SKM-1 (cell line): ENCODE measurements around the gene CACNA1H.

Source experiments
- DNase-seq: peaks from one replicate; lab custom pipeline; 2025; ENCODE audit not compliant: unreplicated experiment; lab: John Stamatoyannopoulos, UW

Gene CACNA1H

GRCh38 chr16:1141716-1142115 is 11.2 kb upstream of the CACNA1H start:
- no peak for DNase-seq

- no peak for DNase-seq
These were observed 10.0 kb upstream of the CACNA1H start for GRCh38 chr16:1142911-1143310.

GRCh38 chr16:1143761-1144450 is 9.0 kb upstream of the CACNA1H start:
- DNase-seq = no peak

GRCh38 chr16:1144476-1145382 is 8.2 kb upstream of the CACNA1H start:
- DNase-seq = no peak

DNA sequence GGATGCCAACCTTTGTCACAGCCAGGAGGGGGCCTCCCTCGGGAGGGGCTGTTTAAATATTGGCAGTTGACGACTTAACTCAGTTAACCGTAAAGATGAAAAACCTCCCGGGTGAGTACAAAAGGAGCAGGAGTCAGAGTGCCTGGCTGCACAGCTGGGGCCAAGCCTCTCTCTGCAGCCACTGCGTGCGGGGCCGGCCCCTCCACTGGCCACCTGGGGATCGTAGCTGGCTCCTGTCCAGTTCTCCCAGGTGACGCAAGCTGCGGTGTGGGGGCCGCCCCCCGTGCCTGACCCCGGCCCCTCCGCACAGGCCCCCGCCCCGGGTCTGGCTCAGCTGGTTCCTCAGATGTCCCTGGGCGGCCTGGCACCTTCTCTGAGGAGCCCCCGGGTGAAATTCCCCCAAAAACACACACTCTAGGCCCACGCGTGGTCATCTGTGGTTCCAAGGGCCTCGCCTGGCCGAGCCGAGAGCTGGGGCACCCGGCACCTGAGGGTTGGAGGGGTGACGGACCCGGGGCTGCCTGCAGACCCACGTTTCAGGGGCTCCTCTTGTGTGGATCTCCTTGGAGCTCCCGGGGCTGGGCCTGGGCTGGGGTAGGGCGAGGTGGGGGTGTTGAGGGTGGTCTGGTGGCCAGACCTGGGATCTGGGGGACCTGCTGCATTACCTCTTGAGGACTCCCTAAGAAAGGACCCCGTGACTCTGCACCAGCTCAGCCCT is 7.4 kb upstream of the CACNA1H start:
- DNase-seq = no peak

- no peak for DNase-seq
These were observed 6.5 kb upstream of the CACNA1H start for GRCh38 chr16:1146409-1146808.

GRCh38 chr16:1147027-1147426 is 5.9 kb upstream of the CACNA1H start:
- no peak for DNase-seq

- DNase-seq = no peak
These were observed 3.7 kb upstream of the CACNA1H start for GRCh38 chr16:1149101-1149636.

DNA sequence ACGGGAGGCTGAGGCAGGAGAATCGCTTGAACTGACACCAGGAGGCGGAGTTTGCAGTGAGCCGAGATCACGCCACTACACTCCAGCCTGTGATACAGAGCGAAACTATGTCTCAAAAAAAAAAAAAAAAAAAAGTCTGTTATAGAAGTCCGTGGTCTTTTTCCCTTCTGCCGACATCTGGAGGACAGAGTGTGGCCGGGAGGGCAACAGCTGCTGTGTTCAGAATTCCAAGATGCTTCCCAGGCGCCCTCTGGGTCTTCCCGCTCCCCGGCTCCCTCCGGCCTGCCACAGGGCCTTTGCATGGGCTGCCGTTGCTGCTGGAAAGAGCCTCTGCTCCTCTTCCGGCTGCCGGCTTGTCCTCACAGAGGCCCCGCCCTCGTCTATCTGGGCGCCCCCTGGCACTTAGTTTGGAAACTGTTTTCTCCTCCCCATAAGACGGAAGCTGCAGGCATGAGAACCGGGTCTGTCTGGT is 2.4 kb upstream of the CACNA1H start:
- DNase-seq = peak; percentile 39

GRCh38 chr16:1151424-1152122 is 1.3 kb upstream of the CACNA1H start:
- DNase-seq = no peak

- no peak for DNase-seq
These were observed 725 bp upstream of the CACNA1H start for GRCh38 chr16:1152123-1152638.

DNA sequence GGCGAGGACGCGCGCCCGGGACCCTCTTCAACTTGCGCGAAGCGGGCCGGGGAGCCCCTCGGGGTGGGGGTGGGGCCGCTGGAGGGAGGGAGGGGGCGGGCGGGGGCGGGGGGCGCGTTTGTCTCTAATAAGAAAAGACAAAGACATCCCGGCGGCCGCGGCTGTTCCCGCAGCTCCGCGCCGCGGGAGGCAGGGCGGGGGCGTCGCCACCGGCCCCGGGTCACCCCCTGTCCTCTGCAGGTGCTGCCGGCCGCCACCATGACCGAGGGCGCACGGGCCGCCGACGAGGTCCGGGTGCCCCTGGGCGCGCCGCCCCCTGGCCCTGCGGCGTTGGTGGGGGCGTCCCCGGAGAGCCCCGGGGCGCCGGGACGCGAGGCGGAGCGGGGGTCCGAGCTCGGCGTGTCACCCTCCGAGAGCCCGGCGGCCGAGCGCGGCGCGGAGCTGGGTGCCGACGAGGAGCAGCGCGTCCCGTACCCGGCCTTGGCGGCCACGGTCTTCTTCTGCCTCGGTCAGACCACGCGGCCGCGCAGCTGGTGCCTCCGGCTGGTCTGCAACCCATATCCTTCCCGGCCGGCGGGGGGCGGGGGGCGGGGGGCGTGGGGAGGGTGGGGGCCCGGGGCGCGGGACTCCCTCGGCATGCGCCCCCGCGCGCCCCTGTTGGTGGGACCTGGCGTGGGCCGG is 714 bp downstream of the CACNA1H start:
- DNase-seq = no peak

GRCh38 chr16:1154291-1154886 is 1.5 kb downstream of the CACNA1H start:
- no peak for DNase-seq

GRCh38 chr16:1154887-1155331 is 2.0 kb downstream of the CACNA1H start:
- no peak for DNase-seq

- DNase-seq = no peak
These were observed 2.6 kb downstream of the CACNA1H start for GRCh38 chr16:1155353-1156054.

DNA sequence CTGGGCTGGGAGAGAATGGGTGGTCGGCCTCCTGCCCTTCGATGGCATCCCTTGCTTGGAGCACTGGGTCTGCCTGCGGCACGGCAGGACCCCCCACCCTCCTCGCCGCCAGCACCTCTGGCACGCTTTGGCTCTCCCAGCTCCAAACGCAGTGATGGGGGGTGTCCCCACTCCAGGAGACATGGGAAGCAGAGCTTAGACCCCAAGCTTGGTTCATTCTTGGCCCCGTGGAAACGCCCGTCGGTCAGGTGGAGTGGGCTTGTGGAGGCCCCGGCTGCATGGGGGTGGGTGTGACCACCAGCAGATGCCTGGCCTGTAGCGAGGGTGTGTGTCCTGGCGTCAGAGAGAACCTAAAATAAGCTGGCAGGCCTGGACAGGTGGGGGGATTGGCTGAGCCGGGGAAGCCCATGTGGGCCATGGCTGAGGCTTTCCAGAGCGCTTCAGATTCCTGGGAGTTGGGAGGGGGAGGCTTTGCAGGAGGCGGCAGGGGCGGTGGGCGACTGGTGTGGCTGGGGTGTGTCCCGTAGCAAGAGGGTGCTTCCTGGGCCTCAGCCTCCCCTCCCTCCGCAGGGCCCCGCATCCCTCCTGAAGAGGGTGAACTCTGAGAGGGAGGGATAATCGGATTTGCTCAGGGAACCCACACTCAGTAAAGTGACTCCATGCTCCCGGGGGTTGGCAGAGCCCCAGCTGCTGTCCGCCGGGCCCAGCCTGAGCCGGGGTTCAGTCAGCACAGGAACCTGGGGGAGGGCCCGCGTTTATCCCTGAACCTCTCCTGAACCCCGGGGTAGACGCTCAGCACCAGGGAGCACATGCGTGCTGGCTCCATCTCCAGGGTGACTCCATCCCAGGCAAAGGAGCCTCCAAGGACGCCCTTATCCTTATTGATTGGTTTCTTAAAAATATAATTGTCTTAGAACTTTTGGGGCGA is 3.4 kb downstream of the CACNA1H start:
- DNase-seq = no peak

DNA sequence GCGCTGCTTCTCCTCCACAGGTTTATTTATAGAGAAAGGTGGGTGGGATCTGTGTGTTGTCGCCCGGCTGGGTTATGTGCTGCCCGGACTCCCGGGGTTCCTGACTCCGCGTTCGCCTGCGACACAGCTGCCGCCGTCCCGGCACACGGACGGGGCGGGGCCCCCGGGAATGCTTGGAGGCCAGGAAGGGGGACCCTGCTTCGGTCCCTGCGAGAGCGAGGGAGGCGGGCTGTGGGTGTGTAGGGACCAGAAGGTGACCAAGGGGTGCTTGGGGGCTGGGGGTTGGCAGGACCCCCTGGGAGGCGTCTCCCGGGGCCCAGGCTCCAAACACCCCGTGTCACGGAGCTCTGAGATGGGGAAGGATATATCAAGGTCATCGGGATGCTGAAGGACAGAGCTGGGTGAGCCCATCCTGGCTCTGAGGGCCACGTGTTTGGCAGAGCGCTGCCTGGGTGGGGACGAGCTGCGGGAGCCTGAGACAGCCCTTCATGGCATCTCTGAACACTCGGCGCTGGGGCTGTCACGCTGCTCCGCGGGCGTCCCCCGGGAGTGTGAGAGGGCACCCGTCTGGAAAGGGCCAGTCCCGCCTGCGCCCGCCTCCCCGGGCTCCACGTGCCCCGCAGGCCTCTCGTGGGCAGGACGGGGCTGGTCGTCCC is 4.2 kb downstream of the CACNA1H start:
- DNase-seq = no peak
